Adipocyte (in vitro differentiated cells): Measurements from ENCODE around the gene UBE2M.
"Not testable (repeated sequence)": the region's sequence is repeated elsewhere in the genome, so short reads cannot be mapped to it uniquely, and the experiment has no call there.

Experiments used
- DNase-seq: peaks from one replicate; pipeline ENCODE4 v3.0.0-alpha.2; 2015; ENCODE audit warnings: low read depth
- H3K27me3 ChIP-seq: replicated peaks from 2 replicates; pipeline ENCODE4 v1.7.0; 2013; ENCODE audit warnings: mild to moderate bottlenecking, low read length, moderate library complexity; ENCODE audit not compliant: control insufficient read depth, insufficient read depth
- H3K36me3 ChIP-seq: 2 replicates; pipeline ENCODE4 v1.7.0; 2013; ENCODE audit warnings: low read length, mild to moderate bottlenecking, moderate library complexity; ENCODE audit not compliant: control insufficient read depth, insufficient read depth, severe bottlenecking
- H3K4me1 ChIP-seq: 2 replicates; pipeline ENCODE4 v1.7.0; 2013; ENCODE audit warnings: mild to moderate bottlenecking, low read length, moderate library complexity; ENCODE audit not compliant: control insufficient read depth, insufficient read depth
- H3K4me3 ChIP-seq: 2 replicates; pipeline ENCODE4 v1.7.0; 2013; ENCODE audit warnings: mild to moderate bottlenecking, low read length, moderate library complexity
- H3K9ac ChIP-seq: 2 replicates; pipeline ENCODE4 v1.7.0; 2013; ENCODE audit warnings: mild to moderate bottlenecking, low read length, moderate library complexity
- H3K9me3 ChIP-seq: 2 replicates; pipeline ENCODE4 v1.7.0; 2013; ENCODE audit warnings: mild to moderate bottlenecking, low read length, moderate library complexity; ENCODE audit not compliant: control insufficient read depth

Gene UBE2M

GRCh38 chr19:58558066-58558622 lies at the start of gene UBE2M:
Gene UBE2M (minus strand): TSS chr19:58558611. CDS start chr19:58558381, 230 bp downstream.
- Histone ChIP-seq H3K27me3 (no peaks in the 10 kb centered on the region), H3K9me3 (no peaks in the 10 kb centered on the region)

GRCh38 chr19:58607213-58607612 lies 48.8 kb upstream of the UBE2M start:
- not testable (repeated sequence) for H3K9me3 ChIP-seq, H3K4me1 ChIP-seq, H3K4me3 ChIP-seq, DNase-seq, H3K9ac ChIP-seq, H3K27me3 ChIP-seq, H3K36me3 ChIP-seq

More at GRCh38 chr19:58558066-58558622, at the start of gene UBE2M:
- peak within 1 kb of the TSS; percentile 98 for H3K9ac ChIP-seq
- H3K4me1 ChIP-seq = peaks cover 57% of the 10 kb centered on the region
- peak within 1 kb of the TSS; percentile 92 for H3K4me3 ChIP-seq
- peak; percentile 67 for DNase-seq
- H3K36me3 ChIP-seq = peaks cover 16% of the 10 kb centered on the region

GRCh38 chr19:58606251-58606896 lies 48.0 kb upstream of the UBE2M start:
- H3K36me3 ChIP-seq, H3K27me3 ChIP-seq, H3K9ac ChIP-seq, H3K9me3 ChIP-seq, H3K4me3 ChIP-seq, H3K4me1 ChIP-seq, DNase-seq: not testable (repeated sequence)

GRCh38 chr19:58586133-58586765 lies 27.8 kb upstream of the UBE2M start:
- Histone ChIP-seq H3K9me3 (no peaks in the 10 kb centered on the region), H3K27me3 (no peaks in the 10 kb centered on the region), H3K36me3 (peaks cover 24% of the 10 kb centered on the region), H3K4me1 (peaks cover 3% of the 10 kb centered on the region), H3K9ac (no peak overlapping the region), H3K4me3 (no peak overlapping the region)
- no peak for DNase-seq

- Histone ChIP-seq H3K36me3 (peaks cover 24% of the 10 kb centered on the region), H3K27me3 (no peaks in the 10 kb centered on the region), H3K9me3 (no peaks in the 10 kb centered on the region), H3K4me3 (no peak overlapping the region), H3K9ac (no peak overlapping the region), H3K4me1 (peaks cover 7% of the 10 kb centered on the region)
- no peak for DNase-seq
Observed at GRCh38 chr19:58585442-58586132, 27.2 kb upstream of the UBE2M start.

- no peak for DNase-seq
- no peaks in the 10 kb centered on the region for H3K9me3 ChIP-seq
- H3K9ac ChIP-seq = no peak overlapping the region
- no peak overlapping the region for H3K4me3 ChIP-seq
- H3K27me3 ChIP-seq = no peaks in the 10 kb centered on the region
- H3K4me1 ChIP-seq = peaks cover 7% of the 10 kb centered on the region
- peaks cover 24% of the 10 kb centered on the region for H3K36me3 ChIP-seq
Observed at GRCh38 chr19:58584498-58585441, 26.4 kb upstream of the UBE2M start.

GRCh38 chr19:58582985-58583384 lies 24.6 kb upstream of the UBE2M start:
- Histone ChIP-seq H3K4me1 (peaks cover 10% of the 10 kb centered on the region), H3K9me3 (no peaks in the 10 kb centered on the region), H3K36me3 (peaks cover 24% of the 10 kb centered on the region), H3K27me3 (no peaks in the 10 kb centered on the region), H3K9ac (no peak overlapping the region), H3K4me3 (no peak overlapping the region)
- DNase-seq = no peak

- Histone ChIP-seq H3K4me3 (no peak overlapping the region), H3K9me3 (no peaks in the 10 kb centered on the region), H3K27me3 (no peaks in the 10 kb centered on the region), H3K9ac (peak overlapping the region; percentile 45), H3K4me1 (peaks cover 10% of the 10 kb centered on the region), H3K36me3 (peaks cover 24% of the 10 kb centered on the region)
- DNase-seq = peak; percentile 90
Observed at GRCh38 chr19:58581227-58582141, 23.1 kb upstream of the UBE2M start.

- Histone ChIP-seq H3K9ac (peak overlapping the region; percentile 14), H3K36me3 (peaks cover 20% of the 10 kb centered on the region), H3K4me1 (peaks cover 14% of the 10 kb centered on the region), H3K27me3 (no peaks in the 10 kb centered on the region), H3K9me3 (no peaks in the 10 kb centered on the region), H3K4me3 (no peak overlapping the region)
- DNase-seq = no peak
Observed at GRCh38 chr19:58579473-58580142, 21.2 kb upstream of the UBE2M start.
